ENCODE results near the gene SGPP2.
A peak's percentile ranks its signal among the peaks of the same experiment; 100 is the strongest.
"Not testable (repeated sequence)": the region's sequence is repeated elsewhere in the genome, so short reads cannot be mapped to it uniquely, and the experiment has no call there.

Gene SGPP2

DNA sequence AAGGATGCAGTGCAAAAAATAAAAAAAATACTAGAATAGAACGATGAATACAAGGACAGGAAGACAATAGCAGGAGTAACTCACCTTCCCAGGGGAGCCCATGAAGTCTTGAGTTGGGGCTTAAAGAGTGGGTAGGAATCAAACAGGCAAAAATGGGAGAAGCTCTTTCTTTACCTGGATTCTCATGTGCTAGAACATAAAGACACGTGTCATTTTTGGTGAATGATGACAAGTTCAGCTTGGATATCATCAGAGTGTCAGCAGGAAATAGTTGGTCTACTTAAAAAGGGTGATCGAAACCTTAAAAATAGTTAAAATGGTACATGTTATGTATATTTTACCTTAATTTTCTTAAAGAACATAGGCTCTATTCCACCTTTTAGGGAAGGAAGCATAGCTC lies 5.7 kb downstream of the SGPP2 start:
- DNase-seq = no peak

DNA sequence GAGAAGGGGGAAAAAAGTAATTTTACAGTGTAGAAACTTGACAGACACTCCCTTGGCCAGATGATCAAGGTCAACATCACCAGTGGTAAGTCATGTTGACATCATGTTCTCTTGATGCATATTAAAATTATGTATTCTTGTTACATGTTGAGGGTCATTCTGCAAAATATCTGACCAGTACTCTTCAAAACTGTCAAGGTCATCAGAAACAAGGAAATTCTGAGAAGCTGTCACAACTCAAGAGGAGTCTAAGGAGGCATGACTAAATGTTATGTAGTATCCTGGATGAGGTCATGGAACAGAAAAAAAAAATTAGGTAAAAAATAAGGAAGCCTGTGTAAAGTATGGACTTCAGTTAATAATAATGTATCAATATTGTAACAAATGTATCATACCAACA lies 6.3 kb downstream of the SGPP2 start:
- no peak for DNase-seq

DNA sequence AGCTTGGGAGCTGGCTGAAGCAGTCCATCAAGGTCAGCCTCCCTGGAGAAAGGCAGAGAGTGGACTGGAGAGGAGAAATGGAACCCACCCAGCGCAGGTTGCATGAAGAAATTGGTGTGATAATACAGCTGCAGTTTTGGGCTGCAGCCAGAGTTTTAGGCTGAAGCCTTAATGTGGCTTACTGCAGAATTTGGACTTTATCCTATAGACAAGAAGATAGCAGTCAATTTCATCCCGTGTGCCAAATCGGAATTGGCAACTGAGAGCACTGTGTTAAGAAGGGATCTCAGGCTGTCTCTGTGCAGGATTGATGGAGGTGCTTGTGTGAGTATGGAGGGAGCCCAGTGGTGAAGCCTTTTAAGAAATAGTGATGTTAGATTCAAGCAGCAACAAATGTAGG lies 7.5 kb downstream of the SGPP2 start:
- no peak for DNase-seq

DNA sequence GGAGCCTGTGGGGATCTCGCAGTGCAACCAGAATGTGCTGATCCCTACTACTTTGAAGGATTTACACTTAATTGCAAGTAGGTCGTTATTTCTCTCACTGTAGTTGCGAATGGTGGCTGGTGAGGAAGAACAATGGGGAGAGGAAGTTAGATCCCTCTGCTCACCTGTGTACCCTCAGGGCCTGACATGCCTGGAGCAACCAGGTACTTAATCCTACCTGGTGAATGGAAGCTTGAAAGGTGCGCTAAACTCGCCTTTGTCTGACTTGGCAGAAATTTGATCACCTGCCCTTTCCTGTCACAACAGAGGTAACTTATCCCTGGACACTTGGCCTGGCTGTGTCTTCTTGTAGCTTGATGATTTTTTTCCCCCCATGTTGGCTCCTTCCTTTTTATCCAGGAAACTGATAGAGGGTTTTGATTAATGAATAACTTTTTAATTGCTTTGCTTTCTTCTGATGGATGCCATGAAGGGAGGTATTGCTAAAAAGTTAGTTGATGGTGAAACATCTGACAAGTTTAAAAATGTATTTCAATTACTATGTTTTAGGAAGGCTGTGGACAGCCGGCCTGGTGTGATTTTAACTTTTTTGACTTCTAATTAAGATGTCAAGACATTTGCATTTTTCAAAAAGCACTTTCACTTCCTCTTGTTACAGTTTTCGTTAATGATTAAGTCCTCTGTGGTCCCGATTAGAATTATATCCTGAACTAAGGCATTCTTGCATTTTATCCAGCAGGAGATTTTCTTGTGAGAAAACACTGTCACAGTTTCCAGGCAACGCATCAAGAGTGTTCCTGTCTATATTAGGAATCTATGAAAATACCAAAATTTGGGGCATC lies 9.2 kb downstream of the SGPP2 start:
- peak; percentile 66 for DNase-seq

DNA sequence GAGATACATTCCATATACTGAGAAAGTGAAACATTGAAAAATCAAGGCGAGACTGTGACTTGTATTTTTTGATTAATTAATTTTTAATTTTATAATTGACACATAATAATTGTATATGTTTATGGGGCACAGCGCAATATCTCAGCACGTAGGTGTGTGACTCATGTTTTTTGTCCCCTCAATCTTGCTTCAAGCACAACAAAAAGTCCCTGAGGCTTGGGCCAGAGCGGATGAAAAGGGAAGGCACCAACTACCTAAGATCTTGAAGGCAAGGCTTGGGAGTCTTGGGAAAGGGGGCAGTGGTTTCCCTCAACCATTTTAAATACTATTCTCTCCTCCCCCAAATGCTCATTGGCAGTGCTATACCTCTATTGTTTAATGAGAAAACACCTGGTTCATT lies 9.9 kb downstream of the SGPP2 start:
- no peak for DNase-seq

DNA sequence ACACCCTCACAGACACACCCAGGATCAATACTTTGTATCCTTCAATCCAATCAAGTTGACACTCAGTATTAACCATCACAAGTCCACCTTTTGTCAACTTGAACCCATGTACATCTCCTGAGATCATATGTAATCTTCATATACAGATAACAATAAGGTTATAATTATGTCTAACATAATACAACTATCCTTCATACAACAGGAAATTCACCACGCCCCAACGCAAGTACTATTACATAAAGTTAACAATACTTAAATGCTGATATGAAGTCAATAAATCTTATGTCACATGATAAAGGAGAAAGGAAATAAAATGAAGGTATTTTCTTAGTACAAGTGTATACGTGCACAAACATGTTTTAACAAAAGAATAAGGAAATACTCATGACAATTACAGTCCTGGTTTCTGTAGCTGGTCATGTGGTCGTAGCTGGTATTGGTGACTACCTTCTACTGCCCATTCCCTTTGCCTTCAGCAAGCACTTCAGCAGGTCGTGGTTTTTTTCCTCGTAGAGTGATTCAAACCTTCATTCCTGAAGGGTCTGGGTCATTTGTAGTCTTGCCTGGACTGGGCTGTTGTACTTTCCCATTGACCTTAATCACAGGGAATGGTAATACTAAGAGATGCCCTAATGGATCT lies 11.2 kb downstream of the SGPP2 start:
- not testable (repeated sequence) for DNase-seq

DNA sequence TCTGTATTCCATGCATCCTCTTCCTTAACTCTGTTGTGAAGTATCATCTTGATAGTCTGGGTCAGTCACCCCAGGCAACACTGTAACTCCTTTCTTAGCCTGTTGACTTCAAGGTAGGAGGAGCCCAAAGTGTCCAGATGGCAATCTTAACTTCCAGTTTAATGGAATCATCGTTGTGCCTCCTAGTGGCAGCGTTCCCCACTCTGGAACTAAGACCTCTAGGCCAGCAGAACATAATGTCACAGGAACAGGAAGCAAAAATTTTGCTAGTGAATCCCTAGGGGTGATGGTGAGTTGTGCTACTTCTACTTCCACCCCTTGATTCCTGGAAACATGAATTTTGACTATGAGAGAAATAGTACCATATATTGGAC lies 11.7 kb downstream of the SGPP2 start:
- DNase-seq = no peak

DNA sequence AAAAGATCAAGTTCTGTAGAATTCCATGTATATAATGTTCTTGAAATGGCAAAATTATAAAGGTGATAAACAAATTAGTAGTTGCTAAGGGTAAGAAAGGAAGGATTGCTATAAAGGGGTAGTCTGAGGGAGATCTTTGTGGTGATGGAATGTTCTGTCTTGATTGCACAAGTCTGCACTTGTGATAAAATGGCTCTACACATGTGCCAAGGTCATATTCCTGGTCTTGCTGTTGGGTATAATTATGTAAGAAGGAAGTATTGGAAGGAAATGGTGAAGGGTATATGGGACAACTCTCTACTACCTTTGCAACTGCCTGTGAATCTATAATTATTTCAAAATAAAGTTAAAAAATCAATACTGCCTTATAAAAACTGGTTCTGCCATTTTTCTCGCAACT lies 15.3 kb downstream of the SGPP2 start:
- DNase-seq = no peak

DNA sequence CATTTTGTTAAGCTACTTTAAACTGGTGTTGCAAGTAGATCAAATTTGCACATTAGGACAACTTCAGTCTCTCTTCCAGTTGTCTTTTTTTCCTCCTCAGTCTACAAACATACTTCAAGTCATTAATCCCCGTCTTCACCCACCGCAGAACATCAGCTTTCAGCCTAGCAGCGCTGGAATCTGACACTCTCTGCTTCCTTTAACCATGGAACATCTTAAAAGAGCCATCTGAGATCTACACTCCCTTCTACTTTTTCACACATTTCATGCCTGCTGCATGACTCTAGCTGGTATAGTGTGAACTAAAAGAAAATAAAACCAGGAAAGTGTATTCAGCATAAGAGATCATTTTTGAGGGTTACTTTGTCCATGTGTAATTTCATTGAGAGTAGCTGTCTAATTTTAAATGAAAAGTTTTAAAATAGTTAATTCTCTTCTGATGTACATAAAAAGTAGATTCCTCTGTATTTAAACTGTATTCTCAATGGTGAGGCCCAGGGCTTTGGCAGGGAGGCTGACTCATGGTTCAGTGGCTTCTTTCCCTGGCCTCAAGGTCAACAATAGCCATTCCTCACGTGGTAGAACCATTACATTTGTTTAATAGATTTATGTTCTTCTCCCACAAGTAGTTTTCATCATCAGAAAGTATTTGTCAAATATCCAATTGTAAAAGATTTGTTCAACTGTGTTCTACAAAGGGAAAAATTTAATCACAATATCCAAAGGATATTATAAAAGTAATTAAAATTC lies 16.5 kb downstream of the SGPP2 start:
- DNase-seq = no peak

DNA sequence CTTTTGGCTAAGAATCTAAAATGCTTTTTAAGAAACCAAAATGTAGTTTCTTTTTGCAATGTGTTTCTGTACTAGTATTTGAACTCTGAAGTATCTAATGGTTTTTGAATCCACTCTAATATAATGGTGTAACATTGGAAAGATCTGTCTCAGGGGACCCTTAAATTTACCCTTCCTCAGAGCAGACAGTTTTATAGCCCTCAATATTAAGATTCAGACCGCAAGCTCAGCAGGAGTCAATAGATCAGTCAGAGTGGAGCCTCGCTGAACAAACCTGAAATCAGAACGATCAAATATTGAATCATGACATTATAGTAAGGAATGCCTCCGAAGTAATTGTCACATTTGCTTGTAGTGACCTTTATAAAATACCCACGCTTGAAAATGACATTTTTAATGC lies 18.3 kb downstream of the SGPP2 start:
- DNase-seq = no peak

DNA sequence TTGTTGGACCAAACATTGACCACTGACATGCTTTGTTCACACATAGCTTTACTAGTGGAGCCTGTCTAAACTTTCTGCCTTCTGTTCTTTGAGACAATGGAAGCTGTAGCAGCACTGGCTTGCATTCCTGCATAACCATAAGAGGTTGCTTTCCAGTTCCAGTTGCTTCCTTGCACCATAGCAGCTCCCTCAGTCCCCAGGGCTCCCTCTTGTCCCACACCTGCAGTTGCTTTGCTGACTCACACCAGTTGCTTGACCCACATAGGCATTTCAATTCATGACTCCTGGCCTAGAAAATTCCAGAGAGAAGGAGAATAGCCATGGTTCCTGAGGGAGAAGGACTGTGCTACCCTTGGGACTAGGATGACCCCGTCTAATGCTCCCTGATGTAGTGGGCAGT lies 20.9 kb downstream of the SGPP2 start:
- no peak for DNase-seq

DNA sequence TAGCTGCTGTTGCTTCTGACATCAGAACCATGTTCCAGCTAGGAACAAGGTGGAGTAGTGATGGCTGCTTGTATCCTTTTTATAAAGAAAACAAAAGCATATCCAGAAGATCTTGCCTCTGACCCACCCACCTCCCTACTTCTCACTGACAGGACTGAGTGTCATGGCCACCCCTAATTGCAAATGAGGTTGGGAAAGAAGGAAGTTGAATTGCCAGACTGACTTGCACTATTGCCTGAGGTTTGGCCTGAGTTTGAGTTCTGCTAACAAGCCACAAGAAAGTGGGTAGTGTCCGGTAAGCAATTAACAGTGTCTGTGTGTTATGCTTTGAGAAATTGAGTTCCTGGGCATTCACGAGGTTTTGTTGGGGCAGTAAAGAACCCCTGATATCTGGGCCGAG lies 22.8 kb downstream of the SGPP2 start:
- no peak for DNase-seq

DNA sequence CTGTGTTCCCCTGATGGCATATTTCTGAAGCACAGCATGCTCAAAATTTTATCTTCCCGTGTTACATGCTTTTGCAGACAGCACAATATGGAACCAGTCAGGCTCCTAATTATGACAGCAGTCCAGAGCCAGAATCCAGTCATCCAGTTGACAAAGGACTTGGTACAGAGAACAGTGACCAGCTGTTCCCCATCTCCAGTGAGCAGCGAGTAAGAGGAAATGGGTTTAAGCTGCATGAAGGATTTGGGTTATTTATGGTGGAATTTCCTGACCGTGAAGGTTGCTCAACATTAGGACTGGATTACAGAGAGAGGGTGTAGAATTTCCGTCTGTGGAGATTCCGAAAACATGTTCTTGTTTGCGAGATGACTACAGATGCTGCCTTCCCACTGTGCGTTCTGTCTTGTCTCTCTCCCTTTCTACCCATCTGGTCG lies 24.4 kb downstream of the SGPP2 start:
- no peak for DNase-seq

DNA sequence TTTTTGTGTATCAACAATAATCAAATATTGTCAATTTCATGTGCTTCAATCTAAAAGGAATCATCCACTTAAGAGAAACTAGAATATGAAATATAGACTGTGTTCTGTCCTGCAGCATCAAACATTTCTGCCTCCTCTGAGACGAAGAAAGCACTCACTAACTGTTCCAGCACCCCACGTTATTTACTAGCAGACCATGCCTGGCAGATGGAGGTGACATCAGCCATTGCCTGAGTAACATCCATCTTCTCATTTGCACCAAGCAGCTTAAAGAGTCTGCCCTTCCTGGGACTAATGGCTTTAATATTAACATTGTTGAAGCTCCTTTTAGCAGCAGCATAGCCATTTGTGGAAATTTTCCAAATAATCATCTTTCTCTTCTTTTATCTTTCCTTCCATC lies 25.7 kb downstream of the SGPP2 start:
- DNase-seq = no peak

DNA sequence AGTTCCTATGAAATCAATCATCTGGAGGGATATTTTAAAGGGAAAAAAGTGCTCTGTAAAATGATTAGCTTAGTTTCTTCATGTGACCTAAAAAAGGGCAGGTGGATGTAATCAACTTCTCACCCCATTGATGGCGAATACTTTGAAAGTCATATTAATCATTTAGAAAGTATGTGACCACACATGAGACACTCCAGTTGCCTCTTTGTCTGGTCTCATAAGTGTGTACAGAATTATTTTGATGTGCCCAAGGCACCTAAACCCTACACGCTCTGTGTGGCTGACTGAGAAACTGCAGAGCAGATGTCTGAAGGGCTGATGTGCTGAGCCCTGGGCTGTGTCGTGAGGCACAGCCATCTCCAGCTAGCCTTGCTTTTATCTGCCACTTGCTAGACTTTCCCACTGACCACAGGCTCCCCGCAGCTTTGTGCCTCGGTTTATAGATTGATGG lies 26.9 kb downstream of the SGPP2 start:
- DNase-seq = no peak

DNA sequence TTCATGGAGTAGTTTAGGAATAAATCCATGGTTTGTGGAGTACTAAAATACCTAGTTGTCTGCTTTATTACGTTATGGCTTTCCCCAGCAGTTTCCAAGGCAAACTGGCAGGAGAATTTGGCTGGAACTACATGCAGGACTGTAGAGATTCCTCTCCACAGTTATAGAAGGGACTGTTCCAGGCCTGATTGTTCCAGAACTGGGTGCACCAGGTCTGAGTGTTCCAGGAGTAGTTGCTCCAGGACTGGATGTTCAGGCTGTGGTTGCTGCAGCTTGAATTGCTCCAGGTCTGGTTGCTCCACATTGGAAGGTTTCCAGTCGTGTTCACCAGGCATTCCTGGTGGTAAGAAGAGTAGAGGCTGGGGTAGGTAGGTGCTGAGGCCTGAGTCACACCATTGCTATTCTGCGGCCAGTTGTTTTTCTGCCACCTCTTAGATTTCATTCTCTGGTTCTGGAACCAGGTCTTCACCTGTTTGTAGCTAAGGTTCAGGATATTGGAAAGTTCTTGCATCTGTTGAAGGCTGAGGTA lies 28.1 kb downstream of the SGPP2 start:
- DNase-seq = no peak

DNA sequence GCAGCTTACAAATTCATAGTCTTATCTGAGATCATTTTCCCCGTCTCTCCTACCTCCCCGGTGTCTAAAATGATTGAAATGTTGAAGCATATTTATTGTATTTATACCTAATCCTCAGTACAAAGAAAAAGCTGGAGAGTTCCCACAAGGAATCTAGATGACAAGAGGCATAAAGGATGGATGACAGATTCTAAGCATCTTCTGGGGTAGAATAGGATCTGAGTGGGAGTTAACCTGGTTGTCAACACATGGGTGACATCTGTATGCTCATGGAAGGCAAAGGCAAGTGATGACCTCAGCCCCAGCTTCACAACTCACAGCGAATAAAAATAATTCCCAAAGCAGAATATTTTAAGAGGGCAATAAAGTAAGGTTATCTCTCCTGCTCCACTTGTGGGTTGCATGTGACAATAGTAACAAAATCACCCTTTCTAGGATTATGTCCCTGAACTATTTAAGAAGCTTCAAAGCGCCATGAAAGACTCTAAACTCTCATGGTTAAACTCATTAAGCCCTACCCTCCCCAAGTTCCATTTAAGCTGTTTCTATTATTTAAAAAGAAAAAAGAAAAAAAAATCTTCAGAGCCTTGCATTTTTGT lies 32.2 kb downstream of the SGPP2 start:
- DNase-seq = no peak

DNA sequence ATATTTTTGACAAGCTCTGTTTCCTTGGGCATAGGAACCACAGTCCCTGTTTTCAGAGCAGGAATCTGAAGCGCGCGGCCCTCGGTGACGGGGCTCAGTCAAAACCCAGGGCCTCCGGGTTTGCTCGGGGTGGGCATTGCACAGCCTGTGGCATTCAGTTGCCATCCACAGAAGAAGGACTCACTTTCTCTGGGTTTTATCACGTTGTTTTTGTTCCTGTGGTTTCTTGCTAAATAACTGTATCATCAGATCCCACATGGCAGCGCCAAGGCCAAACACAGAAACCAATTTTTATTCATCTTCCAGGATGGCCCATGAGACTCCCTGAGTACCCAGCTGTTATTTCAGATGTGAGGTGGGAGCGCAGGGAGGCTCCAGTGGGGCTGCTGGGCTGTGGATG lies 35.6 kb downstream of the SGPP2 start:
- no peak for DNase-seq

DNA sequence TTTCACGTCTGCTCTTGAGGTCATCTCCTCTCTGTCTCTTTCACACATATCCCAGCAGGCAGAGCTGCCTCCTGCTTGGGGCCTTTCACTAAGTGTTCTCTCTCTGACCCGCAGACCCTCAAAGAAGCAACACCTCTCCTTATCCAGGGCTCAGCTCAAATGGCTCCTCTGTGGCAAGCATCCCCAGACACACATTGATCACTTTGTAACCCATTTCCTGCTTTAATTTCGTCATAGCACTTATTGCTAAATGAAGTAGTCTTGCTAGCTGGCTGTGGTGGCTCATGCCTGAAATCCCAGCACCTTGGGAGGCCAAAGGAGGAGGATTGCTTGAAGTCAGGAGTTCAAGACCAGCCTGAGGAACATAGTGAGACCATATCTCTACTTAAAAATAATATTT lies 41.4 kb downstream of the SGPP2 start:
- no peak for DNase-seq

DNA sequence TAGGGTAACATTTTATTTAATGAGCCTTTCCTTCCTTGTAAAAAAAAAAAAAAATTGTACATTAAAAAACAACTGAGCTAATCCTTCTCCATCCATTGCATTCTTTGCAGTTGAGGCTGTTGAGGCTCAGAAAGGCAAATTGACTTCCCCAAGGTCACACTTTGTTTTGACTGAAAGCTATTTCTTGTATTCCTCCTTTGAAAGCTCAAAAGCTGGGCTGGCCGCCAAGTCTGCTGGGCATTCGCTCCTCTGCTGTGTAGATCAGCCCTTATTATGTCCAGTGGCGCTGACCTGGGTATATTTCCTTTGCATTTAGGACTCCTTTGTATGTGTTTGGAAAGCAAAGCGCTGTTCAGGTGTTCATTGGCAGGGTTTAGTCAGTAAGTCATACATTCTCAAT lies 44.0 kb downstream of the SGPP2 start:
- no peak for DNase-seq

DNA sequence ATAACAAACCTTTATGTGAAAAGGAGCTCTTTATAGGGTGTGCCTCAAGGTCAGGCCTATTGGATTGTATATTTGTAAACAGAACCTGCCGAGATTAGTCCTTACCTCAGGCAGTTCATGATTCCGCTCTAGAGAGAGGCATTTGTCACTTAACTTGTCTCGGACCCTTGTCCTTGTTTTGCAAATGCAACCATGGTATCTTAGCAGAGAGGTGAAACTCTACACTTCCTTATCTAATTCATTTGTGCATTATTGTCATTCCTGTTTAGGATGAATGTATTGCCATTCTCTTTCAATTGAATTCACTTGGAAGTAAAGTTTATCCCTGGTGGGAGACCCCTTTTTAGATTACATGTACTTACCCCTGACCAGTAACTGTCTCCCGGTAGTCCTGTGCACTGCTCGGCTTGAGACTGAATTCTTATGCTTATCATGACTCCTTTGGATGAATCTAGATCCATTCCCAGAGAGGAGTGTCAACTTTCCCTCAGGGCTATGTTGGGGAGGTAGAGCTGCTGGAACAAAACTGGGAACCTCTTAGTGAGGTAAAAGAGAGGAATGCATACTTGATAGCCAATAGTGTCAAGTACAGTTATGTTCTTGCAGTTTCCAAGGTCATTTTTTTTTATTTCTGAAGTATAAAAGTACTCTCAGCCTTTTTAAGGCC lies 46.6 kb downstream of the SGPP2 start:
- DNase-seq = no peak

DNA sequence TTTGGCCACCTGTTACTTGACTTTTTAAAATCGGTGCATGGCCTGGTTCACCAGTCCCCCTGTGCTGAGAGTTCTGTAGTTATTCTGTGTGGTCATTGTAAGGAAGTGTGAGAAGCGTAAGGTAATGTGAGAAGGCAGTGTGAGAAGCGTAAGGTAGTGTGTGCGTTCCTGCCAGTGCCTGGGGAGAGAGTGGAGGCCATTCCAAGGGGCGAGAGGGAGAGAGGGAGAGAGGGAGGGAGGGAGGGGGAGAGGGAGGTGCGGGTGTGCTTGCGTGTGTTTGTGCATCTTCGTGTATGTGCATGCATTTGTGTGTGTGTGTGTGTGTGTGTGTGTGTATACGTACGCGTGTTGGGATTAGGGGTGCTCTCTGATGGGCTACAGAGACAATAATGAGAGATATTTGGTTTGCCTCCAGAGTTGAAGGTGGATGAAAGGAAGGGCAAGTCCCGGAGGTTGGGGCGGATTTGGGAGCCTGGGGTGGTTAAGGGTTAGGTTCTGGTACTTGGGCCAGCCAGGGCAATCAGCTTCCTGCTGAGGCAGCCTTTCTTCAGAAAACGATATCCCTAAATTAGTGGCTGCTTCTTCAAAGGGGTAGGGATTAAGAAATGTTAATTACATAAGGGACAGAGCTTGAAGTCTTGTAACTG lies 53.7 kb downstream of the SGPP2 start:
- DNase-seq = no peak
